ENCODE results near the gene LIPE. TPM values are rescaled to one million over a fixed set of nuclear protein-coding genes. Genes with fewer than 3 reads are reported as not detected.

LIPE gene
- total RNA-seq: 35.0 and 39.1 TPM in 2 replicates

- DNase-seq: no peak
- Mint-ChIP-seq H3K36me3 (ENCODE audit: low read depth) (no peaks in the 10 kb centered on the region), H3K4me1 (peaks cover 11% of the 10 kb centered on the region), H3K27me3 (no peaks in the 10 kb centered on the region), H3K4me3 (no peak within 1 kb of the TSS), H3K9me3 (no peaks in the 10 kb centered on the region), H3K27ac (no peak within 1 kb of the TSS)
- intact Hi-C loops (cut with micrococcal nuclease): loop anchor here (10.0 kb wide), 1 partner anchor 293 kb away; the partner anchor contains the start of gene POU2F2
Measured at GRCh38 chr19:42427313-42427712, at the start of gene LIPE. Gene LIPE (minus strand): TSS chr19:42427388. CDS start chr19:42427149, 239 bp downstream.

- Mint-ChIP-seq H3K4me1 (peaks cover 4% of the 10 kb centered on the region), H3K9me3 (peaks cover 7% of the 10 kb centered on the region), H3K4me3 (no peak overlapping the region), H3K36me3 (ENCODE audit: low read depth) (peaks cover 3% of the 10 kb centered on the region), H3K27ac (no peak overlapping the region), H3K27me3 (peaks cover 6% of the 10 kb centered on the region)
- no peak for DNase-seq
- intact Hi-C loops (cut with micrococcal nuclease): no loop called here
Measured at GRCh38 chr19:42475366-42475765, 48.2 kb upstream of the LIPE start.

GRCh38 chr19:42474743-42475142 lies 47.6 kb upstream of the LIPE start:
- Mint-ChIP-seq H3K4me3 (no peak overlapping the region), H3K4me1 (peaks cover 7% of the 10 kb centered on the region), H3K27ac (no peak overlapping the region), H3K27me3 (peaks cover 6% of the 10 kb centered on the region), H3K9me3 (peaks cover 7% of the 10 kb centered on the region), H3K36me3 (ENCODE audit: low read depth) (peaks cover 3% of the 10 kb centered on the region)
- DNase-seq: no peak
- intact Hi-C loops (cut with micrococcal nuclease): no loop called here

GRCh38 chr19:42473686-42474085 lies 46.5 kb upstream of the LIPE start:
- Mint-ChIP-seq H3K27me3 (peaks cover 6% of the 10 kb centered on the region), H3K27ac (no peak overlapping the region), H3K9me3 (no peaks in the 10 kb centered on the region), H3K36me3 (ENCODE audit: low read depth) (peaks cover 3% of the 10 kb centered on the region), H3K4me1 (peaks cover 7% of the 10 kb centered on the region), H3K4me3 (no peak overlapping the region)
- intact Hi-C loops (cut with micrococcal nuclease): no loop called here
- DNase-seq: no peak

GRCh38 chr19:42472402-42473147 lies 45.4 kb upstream of the LIPE start:
- Mint-ChIP-seq H3K9me3 (no peaks in the 10 kb centered on the region), H3K27me3 (peaks cover 6% of the 10 kb centered on the region), H3K4me3 (no peak overlapping the region), H3K4me1 (peaks cover 13% of the 10 kb centered on the region), H3K27ac (no peak overlapping the region), H3K36me3 (ENCODE audit: low read depth) (no peaks in the 10 kb centered on the region)
- intact Hi-C loops (cut with micrococcal nuclease): no loop called here
- DNase-seq: no peak

- H3K9me3 Mint-ChIP-seq: no peaks in the 10 kb centered on the region
- H3K27ac Mint-ChIP-seq: no peak overlapping the region
- H3K4me1 Mint-ChIP-seq: peaks cover 22% of the 10 kb centered on the region
- no peaks in the 10 kb centered on the region for H3K36me3 Mint-ChIP-seq (ENCODE audit: low read depth)
- H3K4me3 Mint-ChIP-seq: no peak overlapping the region
- DNase-seq: no peak
- H3K27me3 Mint-ChIP-seq: peaks cover 6% of the 10 kb centered on the region
- intact Hi-C loops (cut with micrococcal nuclease): no loop called here
Measured at GRCh38 chr19:42471554-42472249, 44.5 kb upstream of the LIPE start.

- Mint-ChIP-seq H3K9me3 (no peaks in the 10 kb centered on the region), H3K36me3 (ENCODE audit: low read depth) (no peaks in the 10 kb centered on the region), H3K27ac (peak overlapping the region; percentile 52), H3K4me3 (no peak overlapping the region), H3K27me3 (peaks cover 4% of the 10 kb centered on the region), H3K4me1 (peaks cover 32% of the 10 kb centered on the region)
- no peak for DNase-seq
- intact Hi-C loops (cut with micrococcal nuclease): no loop called here
Measured at GRCh38 chr19:42469311-42470235, 42.4 kb upstream of the LIPE start.

- H3K4me3 Mint-ChIP-seq: no peak overlapping the region
- peaks cover 4% of the 10 kb centered on the region for H3K27me3 Mint-ChIP-seq
- H3K36me3 Mint-ChIP-seq (ENCODE audit: low read depth): no peaks in the 10 kb centered on the region
- peaks cover 32% of the 10 kb centered on the region for H3K4me1 Mint-ChIP-seq
- no peaks in the 10 kb centered on the region for H3K9me3 Mint-ChIP-seq
- no peak overlapping the region for H3K27ac Mint-ChIP-seq
- no peak for DNase-seq
- intact Hi-C loops (cut with micrococcal nuclease): no loop called here
Measured at GRCh38 chr19:42468273-42468796, 41.1 kb upstream of the LIPE start.

- H3K9me3 Mint-ChIP-seq: no peaks in the 10 kb centered on the region
- no peaks in the 10 kb centered on the region for H3K36me3 Mint-ChIP-seq (ENCODE audit: low read depth)
- H3K27me3 Mint-ChIP-seq: no peaks in the 10 kb centered on the region
- H3K4me3 Mint-ChIP-seq: peak overlapping the region; percentile 27
- no peak for DNase-seq
- peaks cover 32% of the 10 kb centered on the region for H3K4me1 Mint-ChIP-seq
- intact Hi-C loops (cut with micrococcal nuclease): loop anchor here (1.0 kb wide), 1 partner anchor 46 kb away; no protein-coding TSS in a partner anchor
- H3K27ac Mint-ChIP-seq: peak overlapping the region; percentile 75
Measured at GRCh38 chr19:42467183-42467760, 40.1 kb upstream of the LIPE start.

GRCh38 chr19:42466521-42467182 lies 39.5 kb upstream of the LIPE start:
- intact Hi-C loops (cut with micrococcal nuclease): loop anchor here (1.0 kb wide), 1 partner anchor 47 kb away; no protein-coding TSS in a partner anchor
- peak overlapping the region; percentile 75 for H3K27ac Mint-ChIP-seq
- H3K36me3 Mint-ChIP-seq (ENCODE audit: low read depth): no peaks in the 10 kb centered on the region
- H3K4me1 Mint-ChIP-seq: peaks cover 32% of the 10 kb centered on the region
- H3K9me3 Mint-ChIP-seq: no peaks in the 10 kb centered on the region
- DNase-seq: no peak
- H3K27me3 Mint-ChIP-seq: no peaks in the 10 kb centered on the region
- H3K4me3 Mint-ChIP-seq: peak overlapping the region; percentile 27

- H3K36me3 Mint-ChIP-seq (ENCODE audit: low read depth): no peaks in the 10 kb centered on the region
- intact Hi-C loops (cut with micrococcal nuclease): no loop called here
- no peaks in the 10 kb centered on the region for H3K27me3 Mint-ChIP-seq
- H3K4me1 Mint-ChIP-seq: peaks cover 32% of the 10 kb centered on the region
- no peak overlapping the region for H3K27ac Mint-ChIP-seq
- H3K9me3 Mint-ChIP-seq: no peaks in the 10 kb centered on the region
- no peak overlapping the region for H3K4me3 Mint-ChIP-seq
- DNase-seq: no peak
Measured at GRCh38 chr19:42465827-42466280, 38.7 kb upstream of the LIPE start.

GRCh38 chr19:42461700-42462324 lies 34.6 kb upstream of the LIPE start:
- intact Hi-C loops (cut with micrococcal nuclease): no loop called here
- Mint-ChIP-seq H3K36me3 (ENCODE audit: low read depth) (no peaks in the 10 kb centered on the region), H3K9me3 (no peaks in the 10 kb centered on the region), H3K27me3 (no peaks in the 10 kb centered on the region), H3K4me1 (peaks cover 11% of the 10 kb centered on the region), H3K27ac (no peak overlapping the region), H3K4me3 (no peak overlapping the region)
- DNase-seq: no peak
